ENCODE data around the gene ASB16.
"Not testable (repeated sequence)": the region's sequence is repeated elsewhere in the genome, so short reads cannot be mapped to it uniquely, and the experiment has no call there.

ASB16 gene

GRCh38 chr17:44147812-44148211 lies 22.7 kb upstream of the ASB16 start:
- no peak for DNase-seq

DNA sequence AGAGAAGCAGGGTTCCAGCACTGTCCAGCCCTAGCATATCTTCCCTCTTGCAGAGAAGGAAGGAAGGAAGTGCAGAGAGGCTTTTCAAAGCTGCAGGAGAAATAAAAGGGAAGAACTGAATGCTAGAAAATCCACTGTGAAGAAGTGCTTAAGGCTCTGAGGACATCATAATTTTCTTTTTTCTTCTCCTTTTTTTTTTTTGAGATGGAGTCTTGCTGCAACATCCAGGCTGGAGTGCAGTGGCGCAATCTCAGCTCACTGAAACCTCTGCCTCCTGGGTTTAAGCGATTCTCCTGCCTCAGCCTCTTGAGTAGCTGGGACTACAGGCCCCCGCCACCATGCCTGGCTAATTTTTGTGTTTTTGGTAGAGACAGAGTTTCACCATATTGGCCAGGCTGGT lies 21.4 kb upstream of the ASB16 start:
- DNase-seq: not testable (repeated sequence)

GRCh38 chr17:44149750-44150329 lies 20.7 kb upstream of the ASB16 start:
- no peak for DNase-seq

DNA sequence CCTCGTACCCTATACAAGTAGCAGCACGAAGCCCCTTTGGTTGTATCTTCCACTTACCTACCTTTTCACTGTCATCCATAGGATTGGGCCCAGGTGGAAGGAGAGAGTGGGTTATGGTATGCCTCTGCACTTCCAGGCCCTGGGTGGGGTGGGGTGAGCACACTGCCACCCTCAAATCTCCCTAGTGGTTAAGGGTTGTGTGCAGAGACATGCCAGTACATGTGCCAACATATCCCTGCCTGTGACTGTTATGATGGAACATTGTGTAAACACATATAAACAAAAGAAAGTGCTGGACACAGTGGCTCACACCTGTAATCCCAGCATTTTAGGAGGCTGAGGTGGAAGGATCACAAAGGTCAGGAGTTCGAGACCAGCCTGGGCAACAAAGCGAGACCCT lies 17.6 kb upstream of the ASB16 start:
- no peak for DNase-seq

DNA sequence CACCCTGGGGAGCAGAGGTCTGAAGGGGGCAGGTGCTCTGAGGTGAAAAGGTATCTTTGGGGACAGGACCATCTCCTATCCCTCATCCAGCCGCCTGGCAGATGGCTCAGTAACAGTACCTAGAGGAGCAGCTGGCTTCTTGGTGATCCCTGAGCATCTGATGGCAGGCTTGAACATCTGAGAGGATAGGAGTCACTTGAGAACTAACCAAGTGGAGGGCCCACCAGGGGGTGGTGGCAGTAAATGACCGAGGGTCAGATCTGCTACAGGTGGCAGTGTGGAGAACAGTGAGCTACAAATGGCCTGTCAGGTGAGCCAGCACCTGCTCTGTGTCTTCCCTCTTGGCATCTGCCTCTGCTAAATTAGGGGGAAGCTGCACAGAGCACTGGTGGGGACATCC lies 15.0 kb upstream of the ASB16 start:
- no peak for DNase-seq

DNA sequence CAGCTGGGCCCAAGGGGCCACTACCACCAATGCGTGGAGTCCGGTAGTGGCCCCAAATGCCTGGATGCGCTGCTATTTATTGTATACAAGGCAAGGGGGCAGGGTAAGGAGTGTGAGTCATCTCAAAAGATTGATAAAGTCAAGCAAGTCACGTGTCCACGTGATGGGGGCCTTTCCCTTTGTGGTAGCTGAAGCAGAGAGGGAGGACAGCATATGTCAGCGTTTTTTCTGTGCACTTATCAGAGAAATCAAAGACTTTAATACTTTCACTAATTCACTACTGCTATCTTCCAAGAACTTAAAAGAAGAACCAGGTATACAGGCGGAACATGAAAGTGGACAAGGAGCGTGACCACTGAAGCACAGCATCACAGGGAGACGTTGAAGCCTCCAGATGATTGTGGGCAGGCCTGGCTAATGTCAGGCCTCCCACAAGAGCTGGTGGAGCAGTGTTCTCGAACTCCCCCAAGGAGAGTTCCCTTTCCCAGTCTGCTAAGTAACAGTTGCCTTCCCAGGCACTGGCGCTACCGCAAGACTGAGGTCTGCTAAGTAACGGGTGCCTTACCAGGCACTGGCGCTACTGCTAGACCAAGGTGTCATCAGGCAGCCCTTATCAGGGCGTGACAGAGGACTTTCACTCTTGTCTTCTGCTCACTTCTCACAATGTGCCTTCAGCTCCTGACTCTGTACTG lies 10.8 kb upstream of the ASB16 start:
- DNase-seq: peak; percentile 16

DNA sequence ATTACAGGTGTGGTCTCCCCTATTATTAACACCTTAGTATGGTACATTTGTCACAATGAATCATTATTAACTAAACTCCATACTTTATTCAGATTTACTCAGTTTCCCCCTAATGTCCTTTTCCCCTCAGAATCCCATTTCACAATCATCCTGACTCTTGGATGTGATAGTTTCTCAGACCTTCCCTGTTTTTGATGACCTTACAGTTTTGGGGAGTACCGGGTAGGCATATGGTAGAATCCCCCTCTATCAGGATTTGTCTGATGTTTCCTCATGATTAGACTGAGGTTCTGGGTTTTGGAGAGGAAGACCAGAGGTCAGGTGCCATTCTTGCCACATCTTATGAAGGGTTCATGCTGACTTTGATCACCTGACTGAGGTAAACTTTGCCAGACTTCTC lies 6.0 kb upstream of the ASB16 start:
- DNase-seq: no peak

- no peak for DNase-seq
Measured at GRCh38 chr17:44167181-44167861, 3.2 kb upstream of the ASB16 start.

DNA sequence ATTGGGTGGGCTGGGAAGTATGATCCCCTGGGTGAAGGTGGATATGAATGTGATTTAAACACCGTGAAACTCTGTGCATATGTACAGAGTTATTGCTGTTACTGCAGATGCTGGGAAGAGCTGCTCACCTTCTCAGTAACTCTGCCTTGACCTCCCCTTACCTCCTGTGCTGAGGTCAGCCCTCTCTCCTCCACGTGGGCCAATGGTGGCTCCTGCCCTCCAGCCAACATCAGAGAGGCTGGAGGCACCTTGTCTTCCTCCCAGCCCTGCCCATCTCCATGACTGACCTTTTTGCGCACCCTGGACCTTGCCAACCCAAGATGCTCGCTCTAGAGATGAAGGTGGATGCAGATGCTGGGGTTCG lies 387 bp upstream of the ASB16 start:
- no peak for DNase-seq

GRCh38 chr17:44171931-44172455 lies 1.5 kb downstream of the ASB16 start:
- DNase-seq: no peak

GRCh38 chr17:44174427-44174826 lies 3.9 kb downstream of the ASB16 start:
- DNase-seq: no peak

DNA sequence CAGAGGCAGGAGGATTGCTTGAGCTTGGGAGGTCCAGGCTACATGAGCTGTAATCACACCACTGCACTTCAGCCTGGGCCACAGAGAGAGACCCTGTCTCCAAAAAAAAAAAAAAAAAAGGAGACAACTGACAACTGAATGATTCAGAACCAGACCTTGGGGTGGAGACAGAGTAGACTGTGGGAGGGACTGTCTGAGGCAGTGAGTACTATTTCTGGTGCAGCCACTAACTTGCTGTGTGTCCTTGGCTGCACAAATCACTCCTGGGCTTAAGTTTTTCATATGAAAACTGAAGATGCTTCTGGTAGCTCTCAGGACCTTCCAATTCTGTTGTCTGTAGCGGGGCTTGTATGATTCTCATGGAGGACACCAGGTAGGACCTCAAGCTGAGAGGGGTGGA lies 5.8 kb downstream of the ASB16 start:
- DNase-seq: no peak

- no peak for DNase-seq
Measured at GRCh38 chr17:44176671-44177501, 6.4 kb downstream of the ASB16 start.

DNA sequence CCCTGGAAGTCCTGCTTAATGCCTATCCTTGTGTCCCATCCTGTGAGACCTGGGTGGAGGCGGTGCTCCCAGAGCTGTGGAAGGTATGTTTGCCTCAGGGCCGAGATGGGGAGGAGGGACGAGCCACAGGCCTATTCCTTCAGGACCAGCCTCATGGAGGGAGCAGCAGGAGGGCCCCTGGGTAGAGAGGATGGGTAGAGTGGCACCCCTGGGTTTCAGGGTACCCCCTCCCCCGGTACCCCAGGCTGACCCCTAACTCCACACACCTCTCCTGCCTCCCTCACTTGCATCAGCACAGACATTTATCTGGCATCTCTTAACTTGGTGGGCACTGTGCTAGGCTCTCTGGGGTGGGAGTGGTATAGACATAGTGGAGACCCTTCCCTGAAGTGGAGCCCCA lies 7.1 kb downstream of the ASB16 start:
- no peak for DNase-seq

DNA sequence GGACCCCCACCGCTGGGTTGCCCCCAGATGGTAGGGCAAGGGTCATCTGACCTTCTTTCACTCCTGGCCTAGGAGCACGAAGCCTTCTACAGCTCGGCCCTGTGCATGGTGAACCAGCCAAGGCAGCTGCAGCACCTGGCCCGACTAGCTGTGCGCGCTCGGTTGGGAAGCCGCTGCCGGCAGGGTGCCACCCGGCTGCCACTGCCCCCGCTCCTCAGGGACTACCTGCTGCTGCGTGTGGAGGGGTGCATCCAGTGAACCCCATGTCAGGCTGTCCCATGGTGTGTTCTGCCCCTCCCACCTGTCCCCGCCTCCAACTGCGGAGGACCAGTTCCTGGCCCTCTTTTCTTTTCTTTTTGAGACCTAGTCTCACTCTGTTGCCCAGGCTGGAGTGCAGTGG lies 7.6 kb downstream of the ASB16 start:
- DNase-seq: no peak

- DNase-seq: no peak
Measured at GRCh38 chr17:44183024-44183423, 12.5 kb downstream of the ASB16 start.

- no peak for DNase-seq
Measured at GRCh38 chr17:44184212-44184810, 13.8 kb downstream of the ASB16 start.

DNA sequence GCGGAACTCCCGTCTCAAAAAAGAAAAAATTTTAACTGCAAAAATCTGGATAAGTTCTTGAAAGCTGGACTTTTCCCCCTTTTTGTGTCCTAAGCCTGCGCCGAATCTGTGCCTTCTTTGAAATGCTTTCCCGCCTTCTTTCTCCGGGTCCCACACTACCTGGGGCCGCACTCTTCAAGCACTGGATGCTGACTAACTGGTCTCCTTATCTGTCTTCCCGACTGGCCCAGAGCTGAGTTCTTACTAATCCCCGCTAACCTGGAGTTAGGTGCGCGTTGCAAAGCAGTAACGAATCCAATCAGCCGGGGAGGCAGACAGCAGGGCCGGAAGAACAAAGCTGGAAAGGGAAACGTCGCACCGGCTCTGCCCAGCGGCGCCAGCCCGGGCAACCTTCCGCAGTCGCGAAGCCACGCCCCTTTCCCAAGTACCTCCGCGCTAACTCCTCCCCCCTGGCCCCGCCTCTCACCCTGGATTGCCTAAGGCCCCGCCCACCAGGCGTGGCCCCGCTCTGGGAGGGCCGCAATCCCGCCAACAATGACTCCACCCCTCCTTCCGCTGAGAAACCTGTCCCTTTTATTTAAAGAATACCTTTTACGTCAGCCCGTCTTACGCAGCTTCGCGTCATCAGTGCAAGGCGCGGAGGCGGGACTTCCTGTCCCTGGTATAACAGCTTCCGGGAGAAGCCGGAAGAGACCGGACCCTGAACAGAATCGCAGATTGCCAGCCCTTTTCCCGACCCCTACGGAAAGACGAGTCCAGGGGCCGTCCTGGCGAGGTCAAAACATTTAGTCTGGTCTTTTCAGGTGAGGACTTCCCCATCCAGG lies 16.0 kb downstream of the ASB16 start, which contains the start of gene TMUB2:
TMUB2 (plus strand) TSS at position 666 of the 824 bp plus-strand sequence. CDS start 737 bp downstream, outside the sequence.
- peak; percentile 99 for DNase-seq

- DNase-seq: no peak
Measured at GRCh38 chr17:44187131-44187899, 16.8 kb downstream of the ASB16 start.

DNA sequence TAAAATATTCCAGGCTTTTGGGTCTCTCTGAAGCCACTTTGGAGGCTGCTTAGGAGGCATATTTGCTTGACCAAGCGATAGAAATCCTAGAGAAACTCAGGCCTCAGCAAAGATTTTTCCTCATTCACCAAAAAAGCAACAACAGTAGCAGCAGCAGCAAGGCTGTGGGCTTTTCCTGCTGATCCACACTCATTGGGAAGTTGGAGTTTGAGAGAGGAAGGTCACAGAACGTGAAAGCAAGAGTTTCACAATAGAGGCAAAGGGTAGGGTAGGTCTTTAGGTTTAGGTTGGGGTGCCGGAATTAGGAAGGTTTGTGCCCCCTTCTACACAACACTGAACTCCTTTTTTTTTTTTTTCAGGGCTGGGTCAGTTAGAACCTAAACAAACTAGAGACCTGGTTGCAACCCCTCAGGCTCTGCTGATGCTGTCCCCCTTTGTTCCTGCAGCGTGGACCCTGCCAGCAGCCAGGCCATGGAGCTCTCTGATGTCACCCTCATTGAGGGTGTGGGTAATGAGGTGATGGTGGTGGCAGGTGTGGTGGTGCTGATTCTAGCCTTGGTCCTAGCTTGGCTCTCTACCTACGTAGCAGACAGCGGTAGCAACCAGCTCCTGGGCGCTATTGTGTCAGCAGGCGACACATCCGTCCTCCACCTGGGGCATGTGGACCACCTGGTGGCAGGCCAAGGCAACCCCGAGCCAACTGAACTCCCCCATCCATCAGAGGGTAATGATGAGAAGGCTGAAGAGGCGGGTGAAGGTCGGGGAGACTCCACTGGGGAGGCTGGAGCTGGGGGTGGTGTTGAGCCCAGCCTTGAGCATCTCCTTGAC lies 18.3 kb downstream of the ASB16 start:
- DNase-seq: no peak
